Superior temporal gyrus (tissue), 1 donor: ENCODE results near the gene POFUT2.

ENCODE experiments used
- DNase-seq: peaks from one replicate; pipeline ENCODE4 v3.0.0-alpha.2; 2016; ENCODE audit errors: extremely low spot score

Gene POFUT2

DNA sequence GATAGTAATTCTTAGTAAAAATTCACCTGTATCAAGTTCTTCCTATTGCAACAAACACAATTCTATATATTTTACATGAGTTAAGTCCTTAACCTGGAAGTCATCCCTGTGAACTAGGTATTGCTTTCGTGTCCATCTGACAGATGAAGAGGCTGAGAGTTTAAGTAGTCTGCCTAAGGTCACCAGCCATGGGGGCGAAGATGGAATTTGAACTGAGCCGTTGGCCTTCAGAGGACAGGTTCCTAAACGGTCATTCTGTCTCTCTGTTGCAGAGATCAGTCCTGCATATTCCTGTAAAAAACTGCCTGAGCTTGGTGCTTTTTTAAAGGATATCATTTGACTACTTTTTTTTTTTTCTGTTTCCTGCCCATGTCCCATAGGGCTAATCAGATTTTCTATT lies 10.2 kb upstream of the POFUT2 start:
- no peak for DNase-seq

DNA sequence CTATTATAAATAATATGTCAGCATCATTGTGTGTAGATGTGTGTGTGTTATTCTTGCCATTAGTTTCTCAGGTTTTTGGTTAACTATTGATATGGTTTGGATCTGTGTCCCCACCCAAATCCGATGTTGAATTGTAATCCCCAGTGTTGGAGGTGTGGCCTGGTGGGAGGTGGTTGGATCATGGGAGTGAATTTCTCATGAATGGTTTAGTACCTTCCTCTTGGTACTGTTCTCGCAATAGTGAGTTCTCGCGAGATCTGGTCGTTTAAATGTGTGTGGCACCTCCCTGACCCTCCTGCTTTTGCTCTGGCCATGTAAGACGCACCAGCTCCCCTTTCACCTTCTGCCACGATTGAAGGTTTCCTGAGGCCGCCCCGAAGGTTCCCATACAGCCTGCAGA lies 9.6 kb upstream of the POFUT2 start:
- no peak for DNase-seq

DNA sequence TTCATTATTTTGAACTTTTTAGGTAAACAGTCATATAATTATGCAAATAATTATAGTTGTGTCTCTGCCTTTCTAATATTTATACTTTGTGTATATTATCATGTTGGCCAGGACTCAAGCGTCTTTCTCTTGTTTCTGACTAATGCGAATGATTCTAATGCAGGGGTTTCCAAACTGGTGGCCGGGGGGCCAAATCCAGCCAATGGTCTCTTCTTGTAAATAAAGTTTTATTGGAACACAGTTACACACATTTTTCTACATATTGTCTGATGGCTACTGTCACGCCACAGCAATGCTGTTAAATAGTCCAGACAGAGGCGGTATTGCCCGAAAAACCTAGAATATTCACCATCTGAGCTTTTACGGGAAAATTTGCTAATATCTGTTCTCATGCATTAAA lies 8.9 kb upstream of the POFUT2 start:
- DNase-seq, result no peak

DNA sequence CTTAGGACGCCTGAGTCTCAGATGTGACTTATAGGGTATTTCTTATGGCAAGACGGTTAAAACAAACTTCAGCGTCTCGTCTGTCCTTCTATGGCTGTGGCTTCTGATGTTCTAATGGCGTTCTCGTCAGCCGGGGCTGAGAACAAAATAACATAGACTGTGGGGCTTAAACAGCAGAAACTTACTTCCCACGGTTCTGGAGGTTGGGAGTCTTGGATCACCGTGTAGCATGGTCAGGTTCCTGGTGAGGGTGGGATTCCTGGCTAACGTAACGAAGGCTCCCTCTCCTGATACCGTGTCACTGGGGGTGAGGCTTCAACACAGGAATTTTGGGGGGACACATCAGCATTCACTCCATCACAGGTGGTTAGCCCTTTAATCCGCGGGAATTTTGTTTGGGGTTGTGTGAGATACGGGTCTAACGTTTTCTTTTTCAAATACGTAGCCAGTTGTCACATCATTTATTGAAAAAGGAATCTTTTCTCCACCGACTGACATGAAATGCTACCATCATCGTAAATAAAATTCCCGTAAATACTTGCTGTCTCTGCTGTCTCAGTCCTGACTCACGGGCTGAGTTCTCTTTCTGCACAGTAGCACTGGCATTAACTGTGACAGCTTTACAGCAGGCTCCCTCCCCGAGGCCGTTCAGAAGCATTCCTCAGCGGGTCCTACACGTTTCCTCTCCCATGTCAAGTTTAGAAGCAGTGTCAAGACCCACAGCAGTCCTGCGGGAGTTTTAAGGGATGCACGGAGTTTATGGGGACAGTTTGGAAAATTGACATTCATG lies 8.1 kb upstream of the POFUT2 start:
- no peak for DNase-seq

DNA sequence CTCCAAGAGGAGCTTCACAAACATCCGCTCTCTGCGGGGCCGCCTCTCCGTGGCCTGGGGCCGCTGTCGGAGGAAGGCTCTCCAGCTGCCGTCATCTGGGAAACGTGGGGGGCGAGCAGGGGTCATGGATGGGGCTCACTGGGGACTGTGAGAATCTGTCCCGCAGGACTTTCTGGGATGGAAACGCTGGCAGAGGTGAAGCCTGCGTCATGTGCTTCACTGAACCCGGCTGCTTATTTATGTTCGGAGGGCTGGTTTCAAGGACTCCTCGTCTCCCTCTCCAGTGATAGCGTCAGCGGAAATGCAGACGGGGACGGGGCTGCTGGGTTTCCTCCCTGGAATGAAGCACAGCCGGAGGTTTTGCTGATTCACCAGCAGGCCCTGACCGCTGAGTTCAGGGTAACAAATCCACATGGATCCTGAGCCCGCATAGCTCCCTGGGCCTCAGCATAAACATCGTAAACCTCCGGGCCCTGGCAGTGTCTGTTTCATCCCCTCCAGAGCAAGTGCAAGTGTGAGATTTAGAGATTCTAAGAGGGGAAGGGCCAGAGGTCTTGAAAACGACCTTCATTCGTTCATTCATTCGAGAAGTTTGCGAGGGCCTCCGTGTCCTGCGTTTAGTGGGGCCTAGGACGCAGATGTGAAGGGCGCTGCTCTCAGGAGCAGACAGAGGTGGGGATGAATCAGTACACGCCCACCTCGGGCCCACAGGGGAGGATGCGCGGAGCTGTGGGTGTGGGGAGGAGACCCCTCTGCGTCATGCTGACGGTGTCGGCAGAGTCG lies 7.0 kb upstream of the POFUT2 start:
- DNase-seq, result no peak

DNA sequence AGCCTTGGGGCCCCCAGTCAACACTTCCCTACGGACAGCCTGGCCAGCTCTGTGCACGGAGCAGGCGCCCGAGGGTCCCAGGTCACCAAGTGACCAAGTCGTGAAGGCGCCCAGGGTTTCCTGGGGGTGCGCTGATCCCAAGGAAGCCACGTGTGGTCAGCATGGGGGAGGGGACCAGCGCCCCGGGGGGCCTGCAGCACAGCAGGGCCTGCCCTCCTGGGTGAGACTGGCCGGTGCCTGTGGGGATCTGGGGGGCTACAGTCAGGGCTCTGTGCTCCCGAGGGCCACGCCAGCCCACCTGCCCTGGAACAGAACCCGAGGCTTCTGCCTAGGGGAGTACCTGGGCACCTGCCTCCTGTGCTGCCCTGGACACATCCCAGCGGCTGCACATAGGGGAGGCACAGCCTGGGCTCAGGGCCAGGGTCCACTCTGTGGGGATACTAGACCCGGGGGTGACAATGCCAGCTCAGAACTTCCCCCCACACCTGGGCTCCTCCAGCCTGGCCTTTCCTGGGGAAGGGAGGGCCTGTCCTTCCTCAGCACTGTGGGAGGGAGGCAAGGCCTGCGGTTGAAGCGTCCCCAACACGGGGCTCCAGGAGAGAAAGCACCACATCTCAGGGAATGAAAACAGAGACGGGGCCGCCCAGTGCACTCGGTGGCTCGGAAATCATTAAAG lies 6.2 kb upstream of the POFUT2 start:
- no peak for DNase-seq

DNA sequence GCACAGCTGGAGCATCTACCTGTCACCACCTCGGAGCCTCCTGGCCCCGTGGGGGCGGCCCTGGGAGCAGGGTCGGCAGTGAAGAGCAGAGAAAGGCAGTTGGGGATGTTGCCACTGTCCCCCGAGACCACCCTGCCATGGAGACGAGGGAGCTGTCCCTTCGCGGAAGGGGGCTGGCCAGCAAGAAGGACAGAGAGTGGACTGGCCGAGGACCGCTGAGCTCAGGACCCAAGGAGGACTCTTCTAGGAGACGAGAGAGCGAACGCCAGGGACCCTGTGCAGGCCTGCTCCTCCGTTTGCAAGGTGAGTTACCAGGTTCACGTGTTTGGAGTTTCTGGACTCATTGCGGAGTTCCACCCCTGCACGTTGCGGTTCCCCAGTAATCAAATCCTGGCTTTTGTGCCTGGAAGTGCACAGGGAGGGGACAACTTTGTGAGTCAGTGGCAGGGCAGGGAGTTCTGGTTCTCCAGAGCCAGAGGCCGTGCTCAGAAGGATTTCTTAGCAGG lies 5.6 kb upstream of the POFUT2 start:
- DNase-seq, result no peak

DNA sequence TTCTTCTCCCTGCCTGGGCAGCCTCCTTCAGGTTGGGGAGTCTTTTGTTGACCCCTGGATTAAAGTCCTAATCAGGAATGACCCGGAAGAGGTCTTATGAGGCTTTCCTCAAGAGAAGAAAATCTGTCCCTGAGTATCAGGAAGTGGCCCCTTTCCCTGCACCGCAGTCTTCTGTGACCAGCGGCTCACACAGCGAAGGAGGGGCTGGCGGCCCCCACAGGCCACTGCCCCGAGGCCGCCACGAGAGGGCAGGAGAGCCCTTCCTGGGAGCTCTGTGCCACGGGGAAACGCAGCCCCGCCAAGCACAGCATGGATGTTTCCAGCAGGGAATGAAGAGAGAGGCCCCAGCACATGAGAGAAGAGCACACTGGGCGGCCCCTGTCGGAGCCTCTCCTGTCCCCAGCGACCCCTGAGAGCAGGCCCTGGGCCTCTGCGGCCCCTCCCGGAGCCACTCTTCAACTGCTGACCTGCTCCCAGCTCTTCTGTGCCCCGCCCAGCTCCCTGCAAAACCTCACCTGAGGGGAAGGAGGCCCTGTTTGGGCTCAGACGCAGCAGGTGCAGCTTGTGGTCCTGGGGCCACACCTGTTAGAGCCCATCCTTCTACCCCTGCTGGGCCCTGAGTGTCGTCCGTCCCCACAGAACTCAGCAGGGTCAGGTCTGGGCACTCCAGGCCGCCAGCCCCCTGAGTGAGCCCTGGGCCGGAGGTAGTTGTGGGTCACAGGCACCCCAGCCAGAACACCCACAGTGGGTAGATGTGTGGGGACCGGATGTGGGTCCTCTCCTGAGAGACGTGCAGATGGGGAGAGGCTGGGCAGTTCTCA lies 4.9 kb upstream of the POFUT2 start:
- DNase-seq, result peak; percentile 88

DNA sequence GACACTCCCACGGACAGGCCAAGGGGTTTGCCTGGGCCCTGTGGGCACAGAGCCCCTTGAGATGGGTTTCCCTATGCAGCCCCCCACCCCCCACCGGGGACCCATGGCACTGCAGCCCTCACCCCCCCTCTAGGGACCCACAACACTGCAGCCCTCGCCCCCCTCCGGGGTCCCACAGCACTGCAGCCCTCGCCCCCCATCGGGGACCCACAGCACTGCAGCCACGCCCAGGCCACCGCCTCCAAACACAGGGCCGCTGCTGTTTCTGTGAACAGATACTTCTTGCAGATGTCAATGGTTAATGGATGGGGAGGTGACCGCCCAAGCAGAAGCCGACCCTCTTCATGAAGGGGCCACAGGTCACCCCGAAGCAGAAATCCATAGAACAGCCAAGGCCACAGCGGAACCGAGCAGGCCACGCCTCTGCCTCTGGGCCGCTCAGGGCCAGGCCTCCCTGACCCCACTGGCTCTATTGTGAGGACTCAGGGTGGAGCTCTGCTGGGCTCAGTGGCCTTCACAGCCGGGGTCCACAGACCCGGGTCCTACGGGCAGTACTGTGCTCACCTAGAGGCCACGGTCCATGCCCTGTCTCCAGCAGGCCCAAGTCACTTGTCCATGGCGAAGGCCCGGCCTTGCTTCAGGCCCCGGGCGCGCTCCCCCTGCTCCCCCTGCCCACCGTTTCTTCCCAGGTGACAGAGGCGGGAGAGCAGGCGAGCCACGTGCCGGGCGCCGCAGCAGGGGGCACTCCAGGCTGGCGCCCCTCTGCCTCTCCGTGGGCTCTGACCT lies 4.1 kb upstream of the POFUT2 start:
- DNase-seq, result no peak

DNA sequence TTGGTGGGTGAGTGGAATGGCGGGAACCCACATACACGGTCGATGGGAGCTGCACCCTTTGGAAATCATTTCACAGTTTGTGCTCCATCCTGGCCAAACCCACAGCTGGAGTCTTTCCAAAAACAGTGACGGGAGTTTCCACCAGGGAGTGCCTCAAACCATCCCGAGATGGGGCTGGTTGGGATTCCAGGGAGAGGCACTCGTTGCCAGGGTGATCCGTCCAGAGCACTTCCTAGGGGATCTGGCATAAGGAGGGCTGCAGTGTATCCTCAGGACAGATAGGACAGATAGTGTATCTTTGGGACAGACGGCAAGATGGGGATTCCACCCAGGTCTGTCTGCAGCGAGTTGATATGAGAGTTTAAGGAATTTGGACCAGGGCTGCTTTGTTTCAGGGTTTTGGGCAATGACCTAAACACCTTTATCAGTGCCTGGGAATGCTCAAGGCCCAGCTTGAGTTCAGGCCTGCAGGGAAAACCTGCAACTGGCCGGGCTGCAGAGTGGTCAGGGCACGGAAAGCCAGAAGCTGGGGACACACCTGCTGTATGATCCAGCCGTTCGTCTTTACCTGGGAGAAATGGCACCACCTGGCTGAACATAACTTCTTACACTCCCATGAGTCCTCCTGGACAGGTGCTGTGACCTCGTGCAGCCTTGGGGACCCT lies 3.4 kb upstream of the POFUT2 start:
- no peak for DNase-seq

DNA sequence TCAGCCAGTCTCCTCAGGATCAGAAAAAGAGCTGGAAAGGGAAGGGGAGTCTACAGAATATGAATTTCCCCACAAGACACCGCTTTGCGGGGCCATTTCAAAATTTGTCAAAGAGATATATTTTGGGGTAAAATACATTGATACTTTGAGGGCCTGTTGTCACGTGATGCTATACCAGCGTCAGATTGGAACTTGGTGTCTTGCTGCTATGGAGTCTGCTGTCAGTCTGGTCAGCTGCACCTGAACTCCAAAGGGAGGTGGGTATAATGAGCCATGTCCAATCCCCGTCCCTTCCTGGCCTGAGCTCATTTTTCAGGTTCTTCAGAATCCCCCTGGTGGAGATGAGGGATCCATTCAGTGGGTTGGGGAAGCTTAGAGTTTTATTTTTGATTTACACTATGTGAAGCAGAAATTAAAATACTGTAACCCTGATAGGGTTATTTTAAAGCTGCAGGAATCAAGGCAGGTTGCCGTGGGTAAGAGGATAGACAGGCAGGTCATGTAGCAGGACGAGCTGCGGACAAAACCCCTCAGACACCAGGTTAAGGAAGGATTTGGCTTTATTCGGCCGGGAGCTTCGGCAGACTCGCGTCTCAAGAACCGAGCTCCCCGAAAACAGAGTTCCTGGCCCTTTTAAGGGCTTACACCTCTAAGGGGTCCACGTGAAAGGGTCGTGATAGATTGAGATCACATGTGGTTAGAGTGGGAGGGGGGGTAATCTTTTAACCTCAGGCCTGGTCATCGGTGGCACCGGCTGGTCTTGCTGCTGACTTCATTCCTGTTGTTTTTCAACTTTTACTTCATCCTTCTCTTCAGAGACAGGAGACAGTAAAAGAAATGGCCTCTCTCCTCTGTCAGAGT lies 2.2 kb upstream of the POFUT2 start:
- DNase-seq, result no peak

DNA sequence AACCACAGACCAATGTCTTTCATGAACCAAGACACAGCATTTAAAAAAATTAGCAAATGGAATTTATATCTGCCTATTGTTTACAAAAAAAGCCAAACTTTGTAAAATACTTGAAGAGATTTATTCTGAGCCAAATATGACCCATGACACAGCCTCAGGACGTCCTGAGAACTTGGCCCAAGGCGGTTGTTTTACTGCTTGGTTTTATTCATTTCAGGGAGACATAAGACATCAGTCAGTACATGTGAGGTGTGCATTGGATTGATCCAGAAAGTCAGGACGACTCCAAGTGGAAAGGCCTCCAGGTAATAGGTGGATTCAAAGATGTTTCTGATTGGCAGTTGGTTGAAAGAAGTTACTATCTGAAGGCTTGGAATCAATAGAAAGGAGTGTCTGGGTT lies 1.4 kb upstream of the POFUT2 start:
- DNase-seq, result no peak

DNA sequence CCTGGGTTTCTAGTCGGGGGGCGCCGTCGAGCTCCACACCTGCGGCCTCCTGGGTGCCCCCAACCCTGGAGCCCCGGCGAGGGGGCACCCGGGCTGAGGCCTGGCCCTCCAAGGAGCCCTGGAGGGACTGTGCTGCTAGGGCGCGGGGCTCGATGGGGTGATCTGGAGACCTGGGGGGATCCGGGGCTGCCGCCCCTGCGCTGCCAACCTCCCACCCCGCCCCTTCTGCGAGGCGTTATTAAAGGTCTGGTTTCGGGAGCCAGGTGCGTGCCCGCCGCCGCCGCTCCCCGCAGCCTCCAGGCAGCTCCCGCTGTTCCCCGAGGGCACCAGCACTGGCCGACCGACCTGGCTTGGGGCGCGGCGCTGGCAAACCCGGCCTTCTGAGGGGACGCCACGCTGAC lies 746 bp upstream of the POFUT2 start:
- DNase-seq, result no peak

DNA sequence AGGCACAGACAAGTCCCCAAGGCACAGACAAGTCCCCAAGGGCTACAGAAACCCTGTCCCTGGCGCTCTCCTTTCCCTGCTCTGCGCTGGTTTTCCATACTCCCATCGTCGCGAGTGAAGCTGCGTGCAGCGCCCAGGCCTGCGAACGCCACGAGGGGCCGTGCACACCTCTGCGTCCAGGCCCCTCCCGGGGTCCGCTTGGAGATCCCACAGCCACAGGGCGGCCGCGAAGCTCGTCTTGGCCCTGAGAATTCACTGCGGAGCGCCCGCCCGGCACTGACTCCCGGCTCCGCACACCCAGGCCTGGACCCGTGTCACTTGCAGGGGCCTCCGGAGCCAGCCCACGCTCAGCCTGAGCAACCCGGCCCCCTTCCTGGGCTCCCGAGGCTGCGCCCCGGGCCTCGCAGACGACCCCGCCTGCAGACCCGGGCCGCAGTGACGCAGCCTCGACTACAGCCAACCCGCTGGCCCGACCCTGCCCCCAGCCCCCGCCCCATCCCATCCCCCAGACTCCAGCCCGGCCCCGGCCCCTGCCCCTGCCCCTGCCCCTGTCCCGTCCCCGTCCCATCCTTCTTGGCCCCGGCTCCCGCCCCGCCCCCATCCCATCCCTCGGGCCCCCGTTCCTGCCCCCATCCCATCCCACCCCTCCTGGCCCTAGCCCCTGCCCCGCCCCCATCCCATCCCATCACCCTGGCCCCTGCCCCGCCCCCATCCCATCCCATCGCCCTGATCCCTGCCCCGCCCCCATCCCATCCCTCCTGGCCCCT lies 841 bp downstream of the POFUT2 start:
- DNase-seq, result no peak

DNA sequence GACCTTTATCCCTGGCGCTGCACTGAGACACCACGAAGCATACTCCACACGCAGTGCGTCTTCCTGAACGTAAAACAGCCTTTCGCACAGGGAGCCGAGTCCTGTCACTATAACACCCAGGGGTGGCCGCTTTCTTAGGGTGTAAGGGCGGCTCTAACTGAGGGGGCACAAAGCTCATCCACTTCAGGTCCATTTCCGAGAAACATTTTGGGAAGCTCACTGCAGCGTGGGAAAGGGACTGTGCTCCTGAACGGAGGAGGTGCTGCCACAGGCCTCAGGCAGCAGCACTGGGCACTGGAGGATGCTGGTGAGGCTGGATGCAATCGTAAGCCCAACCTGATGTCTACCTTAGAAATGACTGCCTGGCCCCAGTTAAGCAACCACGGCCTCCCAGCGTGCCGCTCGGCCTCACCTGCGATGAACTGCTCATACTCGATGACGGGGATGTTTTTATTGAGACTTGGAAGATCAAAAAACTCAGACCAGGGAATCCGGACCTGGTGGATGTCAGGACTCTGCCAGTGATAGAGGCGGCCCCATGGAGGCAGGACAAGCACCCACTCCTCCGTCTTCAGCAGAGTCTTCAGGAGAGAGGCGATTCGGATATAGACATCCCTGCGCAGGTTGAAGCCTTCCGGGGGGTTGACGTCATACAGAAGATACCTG lies 2.3 kb downstream of the POFUT2 start:
- DNase-seq, result no peak

DNA sequence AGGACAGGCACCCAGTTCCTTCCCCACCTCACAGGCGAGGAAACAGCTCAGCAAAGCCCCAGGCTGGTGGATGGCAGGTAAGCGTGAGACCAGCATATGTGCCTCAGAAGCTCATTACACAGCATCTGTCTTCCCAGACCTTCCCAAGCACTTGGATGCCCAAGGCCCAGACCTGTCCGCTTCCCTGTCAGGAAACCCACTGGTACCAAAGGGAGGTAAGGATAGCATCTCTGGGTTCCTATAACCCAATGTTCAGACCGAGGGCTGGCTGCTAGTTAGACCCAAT lies 3.3 kb downstream of the POFUT2 start:
- DNase-seq, result no peak

DNA sequence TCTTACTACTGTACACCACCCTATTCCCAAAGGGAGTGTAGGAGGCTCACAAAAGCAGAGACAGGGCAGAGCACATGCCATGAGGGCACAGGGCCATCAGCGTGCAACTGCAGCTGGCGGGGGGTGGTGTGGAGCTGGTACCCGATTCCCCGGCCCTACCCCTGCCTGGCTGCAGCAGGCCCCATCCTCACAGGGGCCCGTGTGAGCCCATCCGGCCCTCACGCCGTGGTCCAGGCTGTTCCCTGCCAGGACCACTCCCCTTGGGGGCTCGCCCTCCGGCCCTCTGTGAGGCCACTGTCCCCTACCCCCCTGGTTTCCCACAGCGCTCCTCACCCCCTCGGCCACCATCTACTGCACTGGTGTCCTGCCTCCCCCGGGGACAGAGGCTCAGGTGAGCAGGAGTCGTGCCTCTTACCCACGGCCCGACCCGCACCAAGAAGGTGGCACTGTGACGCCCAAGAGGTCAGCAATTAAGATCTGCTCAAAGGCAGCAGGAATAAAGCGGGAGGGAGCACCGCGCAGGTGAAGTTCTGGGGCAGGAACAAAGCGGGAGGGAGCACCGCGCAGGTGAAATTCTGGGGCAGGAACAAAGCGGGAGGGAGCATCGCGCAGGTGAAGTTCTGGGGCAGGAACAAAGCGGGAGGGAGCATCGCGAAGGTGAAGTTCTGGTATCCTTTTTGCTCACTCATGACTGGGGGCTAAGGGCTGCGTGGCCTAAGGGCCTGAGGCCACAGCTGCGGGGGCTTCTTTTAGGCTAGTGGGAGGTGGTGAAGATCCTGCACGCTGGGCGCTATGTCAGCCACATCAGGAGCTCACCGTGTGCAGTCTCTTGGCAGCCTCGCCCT lies 3.9 kb downstream of the POFUT2 start:
- no peak for DNase-seq
